Osteoblast (primary cell): Measurements from ENCODE around the gene BTBD3. TPM values are rescaled to one million over a fixed set of nuclear protein-coding genes. Genes with fewer than 3 reads are reported as not detected.

ENCODE experiments used
- DNase-seq: peaks from one replicate; pipeline ENCODE4 v3.0.0; 2011; ENCODE audit warnings: low spot score, mixed read lengths; ENCODE audit not compliant: insufficient read length; ENCODE audit errors: missing footprints
- H2AFZ ChIP-seq: 2 replicates; pipeline ENCODE4 v1.6.0; 2011; ENCODE audit warnings: mild to moderate bottlenecking, low read length
- H3K27ac ChIP-seq: 2 replicates; pipeline ENCODE4 v1.5.1; 2011; ENCODE audit warnings: mild to moderate bottlenecking, low read depth, low read length, moderate library complexity
- H3K27me3 ChIP-seq: 2 replicates; pipeline ENCODE4 v1.6.0; 2012; ENCODE audit warnings: mild to moderate bottlenecking, control low read depth, inconsistent platforms, low read length, moderate library complexity; ENCODE audit not compliant: insufficient read depth
- H3K36me3 ChIP-seq: 2 replicates; pipeline ENCODE4 v1.5.1; 2011; ENCODE audit warnings: mild to moderate bottlenecking, low read length, control low read depth, moderate library complexity; ENCODE audit not compliant: insufficient read depth
- H3K4me1 ChIP-seq: 2 replicates; pipeline ENCODE4 v1.5.1; 2011; ENCODE audit warnings: mild to moderate bottlenecking, low read length, control low read depth, moderate library complexity; ENCODE audit not compliant: insufficient read depth
- H3K4me2 ChIP-seq: 2 replicates; pipeline ENCODE4 v1.6.0; 2011; ENCODE audit warnings: mild to moderate bottlenecking, low read length; ENCODE audit not compliant: insufficient read depth
- H3K4me3 ChIP-seq: fragments of 200-600 bp; sonication (generic); 3 replicates; pipeline ENCODE4 v1.5.1; 2012; ENCODE audit warnings: mild to moderate bottlenecking, low read length, inconsistent platforms; ENCODE audit not compliant: insufficient read depth
- H3K79me2 ChIP-seq: 2 replicates; pipeline ENCODE4 v1.6.0; 2012; ENCODE audit warnings: mild to moderate bottlenecking, low read length, control low read depth, inconsistent platforms; ENCODE audit not compliant: insufficient read depth
- H3K9me3 ChIP-seq: 2 replicates; pipeline ENCODE4 v1.5.1; 2011; ENCODE audit warnings: low read depth, low read length, control low read depth
- H4K20me1 ChIP-seq: 2 replicates; pipeline ENCODE4 v1.6.0; 2012; ENCODE audit warnings: mild to moderate bottlenecking, low read length, control low read depth; ENCODE audit not compliant: insufficient read depth
- CTCF ChIP-seq: IDR thresholded peaks from 2 replicates; pipeline ENCODE4 v1.5.1; 2011; ENCODE audit warnings: mild to moderate bottlenecking, low read depth, low read length, moderate library complexity; ENCODE audit errors: extremely low read depth
- total RNA-seq: library from RNA; depleted of rRNA; stranded (reverse); fragments of >200 nt; gene quantifications from 2 replicates; pipeline ENCODE4 v1.2.3, GENCODE V29; 2012

The BTBD3 gene
- total RNA-seq, 1 donor = 17.4 TPM

DNA sequence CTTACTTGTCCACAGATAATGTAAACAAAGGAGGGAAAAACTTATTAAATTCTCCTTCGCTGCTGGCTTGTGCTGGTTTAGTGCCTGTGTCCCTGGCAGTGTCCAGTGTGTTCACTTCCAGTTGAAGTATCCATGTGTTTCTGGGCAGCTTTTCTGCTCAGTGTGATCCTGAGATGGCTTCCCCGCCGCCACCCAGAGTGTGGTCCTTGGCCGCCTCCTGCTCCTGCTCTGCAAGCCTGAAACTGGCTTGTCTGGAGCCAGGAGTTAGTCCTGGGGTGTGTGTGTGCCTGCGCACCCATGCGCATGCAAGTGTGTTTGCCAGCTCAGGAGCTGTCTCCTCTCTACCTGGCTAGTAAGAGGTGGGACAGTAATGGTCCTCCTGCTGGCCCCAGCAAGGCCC, 7.2 kb downstream of the BTBD3 start:
- no peak overlapping the region for H2AFZ ChIP-seq
- DNase-seq = no peak
- H3K4me2 ChIP-seq = no peak overlapping the region
- no peak for TF ChIP-seq CTCF
- H3K4me3 ChIP-seq = no peak overlapping the region
- H3K36me3 ChIP-seq = peaks cover 20% of the 10 kb centered on the region
- no peaks in the 10 kb centered on the region for H3K9me3 ChIP-seq
- no peaks in the 10 kb centered on the region for H3K4me1 ChIP-seq
- H3K79me2 ChIP-seq = peaks cover 5% of the 10 kb centered on the region
- H3K27me3 ChIP-seq = no peaks in the 10 kb centered on the region
- H4K20me1 ChIP-seq = no peaks in the 10 kb centered on the region
- H3K27ac ChIP-seq = no peak overlapping the region

DNA sequence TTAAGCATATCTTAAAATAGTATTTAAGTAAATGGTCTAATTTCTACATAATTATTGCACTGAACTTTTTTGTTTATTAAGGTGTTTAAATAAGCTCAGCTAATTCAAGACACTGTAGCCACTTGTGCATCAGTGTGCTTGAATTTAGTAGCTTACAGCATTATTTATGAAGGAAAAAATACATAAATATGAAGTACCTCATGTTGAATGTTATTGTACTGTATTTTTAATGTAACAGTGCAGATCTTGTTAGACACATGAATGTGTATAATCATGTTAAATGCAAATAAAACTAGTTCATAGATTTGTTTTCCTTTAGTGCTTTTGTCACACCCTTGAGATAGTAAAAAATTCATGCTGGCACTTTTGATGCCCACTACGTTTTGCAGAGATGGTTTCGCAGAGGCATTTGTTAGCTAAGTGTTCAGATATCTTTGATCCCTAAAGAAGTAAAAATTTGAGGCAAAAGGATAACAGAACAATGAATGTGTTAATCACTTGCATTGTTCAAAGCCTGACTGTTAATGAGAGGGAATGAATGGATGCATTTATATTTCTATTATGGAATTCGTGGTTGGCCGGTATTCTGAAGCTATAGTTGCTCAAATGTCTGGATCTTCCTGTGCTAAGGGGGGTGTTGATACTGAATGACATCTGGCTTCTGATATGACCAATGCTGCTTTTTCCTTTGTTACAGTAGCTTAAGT, 8.8 kb downstream of the BTBD3 start:
- Histone ChIP-seq H3K4me3 (no peak overlapping the region), H4K20me1 (no peaks in the 10 kb centered on the region), H3K4me2 (no peak overlapping the region), H3K36me3 (peaks cover 20% of the 10 kb centered on the region), H3K27ac (no peak overlapping the region), H3K27me3 (no peaks in the 10 kb centered on the region), H3K4me1 (no peaks in the 10 kb centered on the region), H2AFZ (no peak overlapping the region), H3K9me3 (no peaks in the 10 kb centered on the region), H3K79me2 (peaks cover 3% of the 10 kb centered on the region)
- no peak for DNase-seq
- no peak for TF ChIP-seq CTCF

GRCh38 chr20:11929947-11930346, 12.3 kb downstream of the BTBD3 start:
- Histone ChIP-seq H3K4me3 (no peak overlapping the region), H3K79me2 (no peaks in the 10 kb centered on the region), H2AFZ (no peak overlapping the region), H3K27ac (no peak overlapping the region), H3K27me3 (no peaks in the 10 kb centered on the region), H3K36me3 (peaks cover 7% of the 10 kb centered on the region), H4K20me1 (no peaks in the 10 kb centered on the region), H3K4me1 (no peaks in the 10 kb centered on the region), H3K4me2 (no peak overlapping the region), H3K9me3 (no peaks in the 10 kb centered on the region)
- no peak for DNase-seq
- no peak for TF ChIP-seq CTCF

DNA sequence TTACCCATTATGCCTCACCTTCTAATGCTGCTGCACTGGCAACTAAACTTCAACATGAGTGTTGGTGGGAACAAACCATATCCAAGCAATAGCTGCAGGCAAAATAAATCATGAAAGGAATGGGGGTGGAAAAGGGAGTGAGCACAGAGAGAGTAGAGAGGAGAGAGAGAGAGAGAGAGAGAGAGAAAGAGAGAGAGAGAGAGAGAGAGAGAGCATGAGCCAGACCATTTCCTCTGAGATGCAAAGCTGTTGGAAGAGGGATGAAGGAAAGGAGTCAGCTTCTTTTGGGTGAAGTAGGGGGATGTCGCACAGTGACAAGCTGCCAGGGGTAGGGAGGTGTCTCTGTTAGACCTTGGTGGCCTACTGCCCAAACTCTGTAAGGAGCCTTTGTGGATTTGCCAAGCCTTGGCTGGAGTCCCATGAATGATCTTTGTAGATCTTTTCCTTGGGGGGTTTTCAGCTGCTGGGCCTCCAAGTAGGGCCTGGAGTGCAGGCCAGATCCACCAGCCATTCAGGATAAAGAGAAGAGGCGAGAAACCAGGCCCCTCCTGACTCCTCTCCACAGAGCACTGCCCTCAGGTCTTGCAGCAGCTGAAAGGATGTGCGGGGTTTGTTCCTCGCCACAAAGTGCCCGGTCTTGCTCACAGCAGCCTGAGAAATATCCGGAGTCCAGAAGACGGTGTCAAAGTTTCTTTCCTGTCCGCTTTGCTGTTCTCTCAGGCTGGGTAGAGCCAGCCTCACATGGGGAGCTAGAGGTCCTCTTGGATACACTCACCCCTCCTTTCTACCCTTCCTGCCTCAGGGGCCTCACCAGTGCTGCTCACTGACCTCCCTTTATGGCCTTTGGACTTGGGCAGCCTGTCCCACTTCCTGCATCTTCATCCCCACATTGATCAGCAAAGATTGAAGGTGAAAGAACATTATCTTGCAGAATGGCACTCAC, 17.8 kb downstream of the BTBD3 start:
- Histone ChIP-seq H2AFZ (no peak overlapping the region), H4K20me1 (no peaks in the 10 kb centered on the region), H3K36me3 (no peaks in the 10 kb centered on the region), H3K27ac (no peak overlapping the region), H3K4me2 (no peak overlapping the region), H3K79me2 (no peaks in the 10 kb centered on the region), H3K9me3 (no peaks in the 10 kb centered on the region), H3K4me3 (no peak overlapping the region), H3K4me1 (no peaks in the 10 kb centered on the region), H3K27me3 (no peaks in the 10 kb centered on the region)
- DNase-seq = no peak
- TF ChIP-seq CTCF = no peak
